HEK293 (cell line): ENCODE data around the gene ZNF512.

Source experiments
- CTCF ChIA-PET: fragments of 350-600 bp; formaldehyde crosslinking; extraction: SDS; loops from one replicate; lab custom pipeline; 2021; ENCODE audit warnings: antibody characterized with exemption; lab: Yijun Ruan, JAX
- POLR2A ChIA-PET: fragments of 300-600 bp; formaldehyde crosslinking; extraction: SDS; loops from one replicate; lab custom pipeline; 2020; ENCODE audit warnings: antibody characterized with exemption, inconsistent platforms; lab: Yijun Ruan, JAX
- H3K27ac ChIP-seq: fragments of 200-500 bp; sonication (Bioruptor generic); 2 replicates; pipeline ENCODE4 v1.5.1; 2014; ENCODE audit warnings: low read depth, low read length, control low read depth, inconsistent platforms; ENCODE audit errors: extremely low read depth
- H3K36me3 ChIP-seq, 2 experiments: fragments of 200-500 bp in 1 of 2; sonication (Bioruptor generic) in 1 of 2; 1 replicate in 1 of 2; 2 replicates in 1 of 2; pipeline ENCODE4 v1.5.1; 2014 to 2017; ENCODE audit warnings: inconsistent platforms in 2 of 2, low read length in 2 of 2; ENCODE audit not compliant: control insufficient read depth in 2 of 2, insufficient read depth in 1 of 2
- H3K4me1 ChIP-seq: fragments of 200-500 bp; sonication (Bioruptor generic); 2 replicates; pipeline ENCODE4 v1.5.1; 2014; ENCODE audit warnings: mild to moderate bottlenecking, low read length, inconsistent platforms; ENCODE audit not compliant: control insufficient read depth, insufficient read depth
- H3K4me3 ChIP-seq: 2 replicates; pipeline ENCODE4 v1.5.1; 2011; ENCODE audit warnings: low read depth, mild to moderate bottlenecking, control low read depth, low read length, moderate library complexity
- H3K9me3 ChIP-seq: fragments of 200-500 bp; sonication (Bioruptor generic); 2 replicates; pipeline ENCODE4 v1.5.1; 2014; ENCODE audit warnings: low read depth, low read length, inconsistent platforms; ENCODE audit not compliant: control insufficient read depth, insufficient read depth
- HOXA7 ChIP-seq: sonication (generic); formaldehyde crosslinking; IDR thresholded peaks from 2 replicates; pipeline ENCODE4 v1.8.1; 2022; ENCODE audit warnings: missing genetic modification reagents, borderline replicate concordance
- HOXD13 ChIP-seq: sonication (generic); formaldehyde crosslinking; IDR thresholded peaks from 2 replicates; pipeline ENCODE4 v1.8.0; 2022; ENCODE audit warnings: missing genetic modification reagents, borderline replicate concordance
- KLF10 ChIP-seq: fragments of 450-650 bp; IDR thresholded peaks from 2 replicates; pipeline ENCODE4 v1.5.1; 2018; ENCODE audit warnings: missing biosample characterization, mild to moderate bottlenecking, missing genetic modification characterization
- PRDM1 ChIP-seq: fragments of 450-650 bp; formaldehyde crosslinking; IDR thresholded peaks from 2 replicates; pipeline ENCODE4; 2016; ENCODE audit warnings: missing biosample characterization, missing genetic modification characterization
- PRDM4 ChIP-seq: fragments of 450-650 bp; formaldehyde crosslinking; IDR thresholded peaks from 2 replicates; pipeline ENCODE4 v1.5.1; 2017; ENCODE audit warnings: missing biosample characterization, missing genetic modification characterization
- REST ChIP-seq: fragments of 450-650 bp; formaldehyde crosslinking; IDR thresholded peaks from 2 replicates; pipeline ENCODE4 v1.5.1; 2016; ENCODE audit warnings: missing biosample characterization, missing genetic modification characterization
- SP7 ChIP-seq: fragments of 450-650 bp; formaldehyde crosslinking; IDR thresholded peaks from 2 replicates; pipeline ENCODE4 v1.5.1; 2016; ENCODE audit warnings: missing biosample characterization, missing genetic modification characterization
- YY2 ChIP-seq: fragments of 450-650 bp; formaldehyde crosslinking; IDR thresholded peaks from 2 replicates; pipeline ENCODE4 v1.5.1; 2016; ENCODE audit warnings: missing biosample characterization, missing genetic modification characterization
- ZBTB48 ChIP-seq: fragments of 450-650 bp; formaldehyde crosslinking; IDR thresholded peaks from 2 replicates; pipeline ENCODE4 v1.5.1; 2016; ENCODE audit warnings: missing biosample characterization, missing genetic modification characterization
- ZNF138 ChIP-seq: fragments of 450-650 bp; formaldehyde crosslinking; IDR thresholded peaks from 2 replicates; pipeline ENCODE4 v1.5.1; 2016; ENCODE audit warnings: missing biosample characterization, missing genetic modification characterization, borderline replicate concordance
- ZNF157 ChIP-seq: fragments of 450-650 bp; formaldehyde crosslinking; IDR thresholded peaks from 2 replicates; pipeline ENCODE4 v1.5.1; 2016; ENCODE audit warnings: missing biosample characterization, missing genetic modification characterization
- ZNF19 ChIP-seq: fragments of 450-650 bp; formaldehyde crosslinking; IDR thresholded peaks from 2 replicates; pipeline ENCODE4; 2016; ENCODE audit warnings: missing biosample characterization, missing genetic modification characterization, low read depth
- ZNF426 ChIP-seq: fragments of 450-650 bp; formaldehyde crosslinking; IDR thresholded peaks from 2 replicates; pipeline ENCODE4 v1.5.1; 2017; ENCODE audit warnings: missing biosample characterization, missing genetic modification characterization, mild to moderate bottlenecking, inconsistent platforms, moderate library complexity
- ZNF48 ChIP-seq: fragments of 450-650 bp; formaldehyde crosslinking; IDR thresholded peaks from 2 replicates; pipeline ENCODE4 v1.5.1; 2016; ENCODE audit warnings: missing biosample characterization, missing genetic modification characterization
- ZNF518A ChIP-seq: fragments of 450-650 bp; formaldehyde crosslinking; conservative IDR thresholded peaks from 2 replicates; pipeline ENCODE4 v1.5.1; 2016; ENCODE audit warnings: low read depth, missing biosample characterization, missing genetic modification characterization
- ZNF521 ChIP-seq: fragments of 450-650 bp; formaldehyde crosslinking; IDR thresholded peaks from 2 replicates; pipeline ENCODE4 v1.5.1; 2017; ENCODE audit warnings: missing biosample characterization, mild to moderate bottlenecking, missing genetic modification characterization
- ZNF548 ChIP-seq: fragments of 450-650 bp; formaldehyde crosslinking; IDR thresholded peaks from 2 replicates; pipeline ENCODE4 v1.5.1; 2016; ENCODE audit warnings: missing biosample characterization, missing genetic modification characterization
- ZNF596 ChIP-seq: fragments of 450-650 bp; IDR thresholded peaks from 2 replicates; pipeline ENCODE4 v1.5.0; 2018; ENCODE audit warnings: missing biosample characterization, mild to moderate bottlenecking, missing genetic modification characterization, moderate library complexity
- ZNF670 ChIP-seq: fragments of 450-650 bp; formaldehyde crosslinking; IDR thresholded peaks from 2 replicates; pipeline ENCODE4 v1.5.1; 2016; ENCODE audit warnings: missing biosample characterization, missing genetic modification characterization, low read depth
- ZNF76 ChIP-seq: fragments of 450-650 bp; formaldehyde crosslinking; IDR thresholded peaks from 2 replicates; pipeline ENCODE4; 2016; ENCODE audit warnings: low read depth, missing biosample characterization, missing genetic modification characterization, borderline replicate concordance
- ZNF837 ChIP-seq: fragments of 450-650 bp; formaldehyde crosslinking; IDR thresholded peaks from 2 replicates; pipeline ENCODE4 v1.5.1; 2016; ENCODE audit warnings: missing biosample characterization, missing genetic modification characterization
- ZSCAN16 ChIP-seq: fragments of 450-650 bp; formaldehyde crosslinking; IDR thresholded peaks from 2 replicates; pipeline ENCODE4 v1.5.1; 2016; ENCODE audit warnings: missing biosample characterization, missing genetic modification characterization
- ZSCAN18 ChIP-seq: fragments of 450-650 bp; formaldehyde crosslinking; IDR thresholded peaks from 2 replicates; pipeline ENCODE4 v1.5.1; 2016; ENCODE audit warnings: missing biosample characterization, missing genetic modification characterization

Gene ZNF512

GRCh38 chr2:27588308-27588707 is 5.5 kb downstream of the ZNF512 start:
- Histone ChIP-seq H3K4me3 (no peak overlapping the region), H3K4me1 (peaks cover 6% of the 10 kb centered on the region; the same call in 1 of the 2 replicates)
- TF ChIP-seq REST (tag by site-specific recombination) (no peak), ZNF426 (no peak), YY2 (no peak), PRDM4 (tag by site-specific recombination) (no peak), ZSCAN16 (tag by site-specific recombination) (no peak), ZNF521 (tag by site-specific recombination) (no peak), ZNF19 (tag by site-specific recombination) (no peak), ZNF157 (tag by site-specific recombination) (no peak), ZNF138 (tag by site-specific recombination) (no peak), ZNF837 (tag by site-specific recombination) (no peak), KLF10 (tag by site-specific recombination) (no peak), ZNF670 (tag by site-specific recombination) (no peak), SP7 (tag by site-specific recombination) (no peak)
- TF ChIP-seq, all 188 proteins: peak for 0
- ChIA-PET CTCF (no interaction called here), POLR2A (no interaction called here)
- no peak overlapping the region for H3K27ac ChIP-seq
- H3K36me3 ChIP-seq = peaks cover 0 to 3% of the 10 kb centered on the region in 2 experiments; a peak in 1 of 3 replicates
- H3K9me3 ChIP-seq = no peaks in the 10 kb centered on the region

GRCh38 chr2:27591745-27592144 is 8.9 kb downstream of the ZNF512 start:
- no peak overlapping the region for H3K4me3 ChIP-seq
- no peaks in the 10 kb centered on the region for H3K9me3 ChIP-seq
- H3K27ac ChIP-seq = no peak overlapping the region
- H3K4me1 ChIP-seq = peaks cover 5% of the 10 kb centered on the region; the same call in 1 of the 2 replicates
- peaks cover 0 to 3% of the 10 kb centered on the region in 2 experiments; a peak in 1 of 3 replicates for H3K36me3 ChIP-seq
- POLR2A ChIA-PET = no interaction called here
- CTCF ChIA-PET = interaction anchor here (0.7 kb wide), 1 partner anchor 50 kb away, joined by 3 read pairs; no protein-coding TSS in a partner anchor
- no peak for TF ChIP-seq ZNF596 (tag by site-specific recombination)
- TF ChIP-seq PRDM1 (tag by site-specific recombination) = no peak
- TF ChIP-seq ZNF76 = no peak
- no peak for TF ChIP-seq ZNF548
- TF ChIP-seq ZNF48 = no peak
- no peak for TF ChIP-seq HOXA7 (CRISPR knock-in tag)
- no peak for TF ChIP-seq ZSCAN18 (tag by site-specific recombination)
- no peak for TF ChIP-seq HOXD13 (CRISPR knock-in tag)
- no peak for TF ChIP-seq ZBTB48 (tag by site-specific recombination)
- no peak for TF ChIP-seq ZNF518A
